ENCODE measurements around the gene OSTM1.

DNA sequence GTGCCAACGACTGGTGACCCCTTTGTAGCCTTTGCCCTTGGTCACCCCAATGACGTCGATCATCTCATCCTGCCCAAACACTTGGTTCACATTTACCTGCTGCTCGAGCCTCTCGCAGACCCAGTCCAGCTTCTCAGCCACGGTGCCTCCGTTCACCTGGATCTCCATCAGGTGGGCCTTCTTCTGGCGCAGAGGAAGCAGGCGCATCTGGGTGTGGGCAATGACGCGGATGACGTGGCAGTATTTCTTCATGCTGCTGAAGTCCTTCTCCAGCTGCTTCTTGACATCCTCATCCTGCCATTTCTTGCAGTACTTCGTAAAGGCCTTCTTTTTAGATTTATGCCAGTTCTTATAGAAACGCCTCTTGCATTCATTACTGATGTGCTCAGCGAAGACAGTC lies 69.7 kb downstream of the OSTM1 start:
- TF ChIP-seq, protein P1, sequence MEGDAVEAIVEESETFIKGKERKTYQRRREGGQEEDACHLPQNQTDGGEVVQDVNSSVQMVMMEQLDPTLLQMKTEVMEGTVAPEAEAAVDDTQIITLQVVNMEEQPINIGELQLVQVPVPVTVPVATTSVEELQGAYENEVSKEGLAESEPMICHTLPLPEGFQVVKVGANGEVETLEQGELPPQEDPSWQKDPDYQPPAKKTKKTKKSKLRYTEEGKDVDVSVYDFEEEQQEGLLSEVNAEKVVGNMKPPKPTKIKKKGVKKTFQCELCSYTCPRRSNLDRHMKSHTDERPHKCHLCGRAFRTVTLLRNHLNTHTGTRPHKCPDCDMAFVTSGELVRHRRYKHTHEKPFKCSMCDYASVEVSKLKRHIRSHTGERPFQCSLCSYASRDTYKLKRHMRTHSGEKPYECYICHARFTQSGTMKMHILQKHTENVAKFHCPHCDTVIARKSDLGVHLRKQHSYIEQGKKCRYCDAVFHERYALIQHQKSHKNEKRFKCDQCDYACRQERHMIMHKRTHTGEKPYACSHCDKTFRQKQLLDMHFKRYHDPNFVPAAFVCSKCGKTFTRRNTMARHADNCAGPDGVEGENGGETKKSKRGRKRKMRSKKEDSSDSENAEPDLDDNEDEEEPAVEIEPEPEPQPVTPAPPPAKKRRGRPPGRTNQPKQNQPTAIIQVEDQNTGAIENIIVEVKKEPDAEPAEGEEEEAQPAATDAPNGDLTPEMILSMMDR (IDR thresholded peaks at IDR 0.05; ENCODE audit: insufficient read depth, low read length) = no peak
- no peak for TF ChIP-seq POLR2AphosphoS5 (IDR thresholded peaks at IDR 0.05; ENCODE audit: low read depth)
- TF ChIP-seq REST (IDR thresholded peaks at IDR 0.05; ENCODE audit: insufficient replicate concordance, low read depth) = no peak
